Omental fat pad (tissue), 4 donors: ENCODE results near the gene NAA16. TPM values are rescaled to one million over a fixed set of nuclear protein-coding genes. Genes with fewer than 3 reads are reported as not detected.

Experiments
- ATAC-seq: fragments of 150-250 bp; one replicate; pipeline ENCODE4 v1.9.1; 2016; ENCODE audit warnings: mild to moderate bottlenecking, moderate library complexity; ENCODE audit not compliant: low FRiP score
- DNase-seq: peaks from one replicate; pipeline ENCODE4 v3.0.0-alpha.2; 2019; ENCODE audit warnings: low spot score
- total RNA-seq, 4 donors: library from RNA; depleted of rRNA; stranded (reverse); fragments of >200 nt; gene quantifications; one replicate each; pipeline ENCODE4 v1.1.0, GENCODE V29; 2016
- TF ChIP-seq, protein P1 (sequence below), 3 donors: fragments of 450-650 bp; IDR thresholded peaks; one replicate each; pipeline ENCODE4 v1.5.1; 2016 to 2017; ENCODE audit warnings: antibody characterized with exemption in 3 of 3, mild to moderate bottlenecking in 3 of 3, moderate library complexity in 2 of 3

The NAA16 gene
- total RNA-seq, 4 donors from 2014 or later, result 8.9 to 20.7 (median 14.2) TPM

GRCh38 chr13:41291246-41291645 is 19.8 kb upstream of the NAA16 start:
- TF ChIP-seq, protein P1, sequence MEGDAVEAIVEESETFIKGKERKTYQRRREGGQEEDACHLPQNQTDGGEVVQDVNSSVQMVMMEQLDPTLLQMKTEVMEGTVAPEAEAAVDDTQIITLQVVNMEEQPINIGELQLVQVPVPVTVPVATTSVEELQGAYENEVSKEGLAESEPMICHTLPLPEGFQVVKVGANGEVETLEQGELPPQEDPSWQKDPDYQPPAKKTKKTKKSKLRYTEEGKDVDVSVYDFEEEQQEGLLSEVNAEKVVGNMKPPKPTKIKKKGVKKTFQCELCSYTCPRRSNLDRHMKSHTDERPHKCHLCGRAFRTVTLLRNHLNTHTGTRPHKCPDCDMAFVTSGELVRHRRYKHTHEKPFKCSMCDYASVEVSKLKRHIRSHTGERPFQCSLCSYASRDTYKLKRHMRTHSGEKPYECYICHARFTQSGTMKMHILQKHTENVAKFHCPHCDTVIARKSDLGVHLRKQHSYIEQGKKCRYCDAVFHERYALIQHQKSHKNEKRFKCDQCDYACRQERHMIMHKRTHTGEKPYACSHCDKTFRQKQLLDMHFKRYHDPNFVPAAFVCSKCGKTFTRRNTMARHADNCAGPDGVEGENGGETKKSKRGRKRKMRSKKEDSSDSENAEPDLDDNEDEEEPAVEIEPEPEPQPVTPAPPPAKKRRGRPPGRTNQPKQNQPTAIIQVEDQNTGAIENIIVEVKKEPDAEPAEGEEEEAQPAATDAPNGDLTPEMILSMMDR (IDR thresholded peaks at IDR 0.05), result no peak
- no peak for ATAC-seq

DNA sequence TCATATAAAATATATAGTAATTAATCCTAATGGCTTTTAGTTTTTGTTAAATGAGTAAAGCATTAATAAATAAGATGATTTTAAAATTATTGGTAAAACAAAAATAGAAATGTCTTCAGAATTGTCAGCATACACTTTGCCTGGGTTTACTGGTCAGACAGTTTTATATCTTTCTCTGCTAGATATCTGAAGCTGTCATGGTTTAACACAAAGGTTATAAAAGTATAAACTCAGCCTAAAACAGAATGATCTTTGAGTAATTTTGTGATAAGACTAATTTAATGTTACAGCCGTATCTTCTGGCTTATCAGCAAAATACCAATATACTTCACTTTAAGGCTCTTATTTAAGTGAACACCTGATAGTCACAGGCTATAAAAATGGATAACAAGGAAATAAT is 17.8 kb upstream of the NAA16 start:
- TF ChIP-seq, protein P1 (IDR thresholded peaks at IDR 0.05), result no peak
- no peak for ATAC-seq
- no peak for DNase-seq

More at GRCh38 chr13:41291246-41291645, 19.8 kb upstream of the NAA16 start:
- DNase-seq, result no peak

DNA sequence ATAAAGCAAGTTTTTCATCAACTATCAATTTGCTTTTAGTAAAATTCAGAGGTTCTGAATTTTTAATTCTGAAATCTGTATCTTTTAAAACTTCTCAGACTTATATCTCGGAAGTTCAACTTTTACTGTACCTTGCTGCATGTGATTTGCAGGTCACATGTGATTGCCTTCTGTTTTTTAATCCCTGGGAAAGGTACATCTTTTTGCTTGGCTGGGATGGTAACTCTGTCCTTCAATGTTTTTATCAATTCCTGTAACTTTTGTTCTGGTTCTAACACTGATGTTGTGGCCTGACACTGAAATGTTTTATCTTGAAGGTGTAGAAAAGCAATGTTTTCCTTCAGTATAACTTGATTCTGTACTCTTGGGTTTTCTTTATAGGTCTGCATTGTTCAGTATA is 16.2 kb upstream of the NAA16 start:
- TF ChIP-seq, protein P1 (IDR thresholded peaks at IDR 0.05), result no peak
- no peak for DNase-seq
- ATAC-seq, result no peak

- DNase-seq, result no peak
- TF ChIP-seq, protein P1 (IDR thresholded peaks at IDR 0.05), result no peak
- no peak for ATAC-seq
These were observed 15.1 kb upstream of the NAA16 start for GRCh38 chr13:41295973-41296372.

DNA sequence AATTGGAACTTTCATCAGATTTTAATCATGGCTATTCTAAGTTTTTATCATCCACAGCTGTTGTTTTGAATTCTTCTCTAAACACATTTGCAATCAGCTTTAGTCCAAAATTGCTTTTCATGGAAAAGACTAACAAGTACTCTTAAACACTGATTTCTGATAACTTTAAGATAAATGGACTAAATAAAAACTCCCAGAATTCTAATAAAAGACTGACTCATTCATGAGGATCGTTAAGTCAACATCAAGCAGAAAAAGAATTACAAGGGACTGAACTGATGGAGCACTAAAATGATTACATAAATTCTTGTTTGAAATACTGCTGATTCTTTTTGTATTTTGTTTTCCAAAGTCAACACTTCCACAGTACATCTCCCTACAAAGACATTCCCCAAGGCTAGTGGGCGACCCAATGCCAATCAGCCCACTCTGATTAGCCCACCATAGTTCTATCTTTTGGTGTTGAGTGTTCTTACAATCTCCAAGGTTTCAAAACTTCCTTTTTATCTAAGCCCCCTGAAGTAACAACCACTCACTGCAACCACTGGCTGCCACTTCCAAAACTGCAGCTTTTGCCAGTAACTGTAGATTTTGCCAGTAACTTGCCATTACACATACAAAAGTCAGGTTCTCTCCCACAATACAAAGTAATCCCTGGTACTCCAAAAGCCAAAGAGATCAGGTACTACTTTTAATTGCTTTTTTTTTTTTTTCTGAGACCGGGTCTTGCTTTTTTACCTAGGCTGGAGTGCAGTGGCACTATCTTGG is 14.0 kb upstream of the NAA16 start:
- ATAC-seq, result no peak
- no peak for DNase-seq
- TF ChIP-seq, protein P1 (IDR thresholded peaks at IDR 0.05), result no peak

DNA sequence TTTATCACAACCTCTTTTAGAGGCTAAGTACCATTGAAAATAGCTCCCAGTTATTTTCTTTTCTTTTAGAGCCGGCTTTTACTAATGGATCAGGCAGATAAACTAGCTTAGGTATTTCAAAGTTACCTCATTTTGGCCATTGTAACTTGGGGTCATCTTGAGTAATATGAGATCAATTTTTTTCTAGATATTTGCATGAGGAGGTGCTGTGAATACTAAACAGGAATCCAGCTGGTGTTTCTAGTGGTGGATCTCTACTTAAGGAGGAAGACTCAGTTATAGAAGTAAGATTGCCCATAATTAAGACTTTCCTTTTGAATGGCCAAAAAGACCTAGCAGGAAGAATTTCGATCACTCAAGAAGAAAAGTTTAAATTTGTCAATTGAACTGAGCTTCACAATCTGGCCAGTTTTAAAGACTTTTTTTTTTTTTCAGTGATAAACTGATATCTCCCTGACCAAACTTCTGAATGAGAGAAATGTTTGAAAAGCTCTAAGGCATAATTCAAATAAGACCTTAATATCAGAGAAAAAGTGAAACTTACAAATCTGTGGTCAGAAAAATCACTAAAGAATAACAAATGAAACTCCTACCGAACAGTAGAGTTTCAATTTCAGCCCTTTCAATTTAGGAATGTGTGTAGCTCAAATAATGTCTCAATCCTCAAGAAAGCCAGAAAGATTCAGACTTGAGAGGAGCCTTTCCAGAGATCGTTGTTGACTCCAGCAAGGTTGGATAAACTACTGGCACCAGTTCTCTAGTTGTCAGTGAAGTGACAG is 11.6 kb upstream of the NAA16 start:
- DNase-seq, result no peak
- TF ChIP-seq, protein P1 (IDR thresholded peaks at IDR 0.05), result no peak
- no peak for ATAC-seq
